HepG2 (cell line): ENCODE measurements around the gene GATA1.

Experiments used
- ASH2L ChIP-seq: fragments of 300-600, 200-600 bp; sonication (generic); IDR thresholded peaks from 2 replicates; pipeline ENCODE4 v1.7.0; 2017; ENCODE audit warnings: low read depth, mild to moderate bottlenecking, moderate library complexity, mixed read lengths, low read length; ENCODE audit not compliant: insufficient read length
- CBX2 ChIP-seq, 2 experiments: fragments of 200-600 bp in 1 of 2; sonication (generic); formaldehyde crosslinking in 1 of 2; IDR thresholded peaks; 2 replicates each; pipeline versions ENCODE4 v1.7.0 to v1.8.1; 2018 to 2022; ENCODE audit warnings: low read depth in 2 of 2, low read length in 1 of 2, mild to moderate bottlenecking in 1 of 2, missing genetic modification reagents in 1 of 2
- CREM ChIP-seq, 2 experiments: sonication (generic) in 1 of 2; formaldehyde crosslinking in 1 of 2; IDR thresholded peaks; 2 replicates each; pipeline versions ENCODE4 v1.4.0 to v1.6.1; 2016 to 2020; ENCODE audit warnings: antibody characterized with exemption in 1 of 2, mild to moderate bottlenecking in 1 of 2, missing genetic modification reagents in 1 of 2
- ESRRA ChIP-seq: sonication (generic); formaldehyde crosslinking; IDR thresholded peaks from 2 replicates; pipeline ENCODE4 v1.5.1; 2020; ENCODE audit warnings: mild to moderate bottlenecking, low read depth, missing genetic modification reagents
- FLYWCH1 ChIP-seq: sonication (generic); formaldehyde crosslinking; IDR thresholded peaks from 2 replicates; pipeline ENCODE4 v1.8.1; 2023; ENCODE audit warnings: mild to moderate bottlenecking, missing genetic modification reagents
- HHEX ChIP-seq: IDR thresholded peaks from 2 replicates; pipeline ENCODE4 v1.6.1; 2016; ENCODE audit warnings: control low read depth
- POLR2A ChIP-seq, 2 experiments: IDR thresholded peaks; 2 replicates each; pipeline ENCODE4 v1.6.1; 2011; ENCODE audit warnings: low read depth in 2 of 2, low read length in 2 of 2, mild to moderate bottlenecking in 1 of 2, moderate library complexity in 1 of 2; ENCODE audit not compliant: insufficient read depth in 1 of 2
- PRDM15 ChIP-seq: sonication (generic); formaldehyde crosslinking; IDR thresholded peaks from 2 replicates; pipeline ENCODE4 v1.4.0; 2020; ENCODE audit warnings: missing genetic modification reagents
- SMC3 ChIP-seq: IDR thresholded peaks from 2 replicates; pipeline ENCODE4 v1.6.1; 2011; ENCODE audit warnings: low read length, improper control_type of control experiment
- ZBTB20 ChIP-seq: sonication (generic); formaldehyde crosslinking; IDR thresholded peaks from 2 replicates; pipeline ENCODE4 v1.8.1; 2023; ENCODE audit warnings: missing genetic modification reagents, low read depth, mild to moderate bottlenecking, borderline replicate concordance
- ZBTB26 ChIP-seq: IDR thresholded peaks from 2 replicates; pipeline ENCODE4 v1.6.1; 2016; ENCODE audit warnings: missing compliant biosample characterization, missing genetic modification reagents, borderline replicate concordance
- ZKSCAN8 ChIP-seq: IDR thresholded peaks from 2 replicates; pipeline ENCODE4 v1.6.1; 2016; ENCODE audit warnings: borderline replicate concordance, missing genetic modification reagents, missing compliant biosample characterization
- ZNF3 ChIP-seq: IDR thresholded peaks from 2 replicates; pipeline ENCODE4 v1.7.0; 2017; ENCODE audit warnings: inconsistent platforms
- ZNF703 ChIP-seq: sonication (generic); formaldehyde crosslinking; IDR thresholded peaks from 2 replicates; pipeline ENCODE4 v1.5.1; 2020; ENCODE audit warnings: missing genetic modification reagents, mild to moderate bottlenecking, moderate library complexity, borderline replicate concordance

- TF ChIP-seq PRDM15 (no peak), ZNF3 (CRISPR knock-in tag) (no peak), ESRRA (CRISPR knock-in tag) (no peak), HHEX (CRISPR knock-in tag) (no peak), CREM (IDR thresholded peaks at IDR 0.05) (no peak), CREM (CRISPR knock-in tag; IDR thresholded peaks at IDR 0.05) (no peak), CBX2 (IDR thresholded peaks at IDR 0.05; ENCODE audit: low read depth, low read length) (no peak), CBX2 (CRISPR knock-in tag; IDR thresholded peaks at IDR 0.05; ENCODE audit: low read depth) (no peak), FLYWCH1 (CRISPR knock-in tag) (no peak), ASH2L (no peak), POLR2A (IDR thresholded peaks at IDR 0.05; ENCODE audit: insufficient read depth in 1 of 2, low read depth in 2 of 2, low read length in 2 of 2) (no peak), ZBTB26 (CRISPR knock-in tag) (no peak), ZKSCAN8 (CRISPR knock-in tag) (no peak), ZNF703 (CRISPR knock-in tag) (no peak), SMC3 (no peak), ZBTB20 (CRISPR knock-in tag) (no peak)
These were observed 17.2 kb upstream of the GATA1 start for GRCh38 chrX:48769230-48769629.
